Liver (tissue), 9 donors: Measurements from ENCODE around the gene TBC1D8B. TPM values are rescaled to one million over a fixed set of nuclear protein-coding genes. Genes with fewer than 3 reads are reported as not detected.

Experiments used
- DNase-seq: peaks from one replicate; pipeline ENCODE4 v3.0.0-alpha.2; 2017; ENCODE audit warnings: low spot score
- H3K27ac ChIP-seq, 2 donors: one replicate each; pipeline ENCODE4 v1.7.0; 2013; ENCODE audit warnings: inconsistent platforms in 2 of 2, low read length in 2 of 2, control low read depth in 1 of 2, low read depth in 1 of 2, mild to moderate bottlenecking in 1 of 2
- H3K27me3 ChIP-seq, 4 donors: one replicate each; pipeline versions ENCODE4 v1.6.1 to v1.7.0; 2013; ENCODE audit warnings: low read length in 3 of 4, inconsistent platforms in 1 of 4, mild to moderate bottlenecking in 1 of 4, moderate library complexity in 1 of 4; ENCODE audit not compliant: control insufficient read depth in 4 of 4, insufficient read depth in 4 of 4
- H3K36me3 ChIP-seq, 4 donors: one replicate each; pipeline versions ENCODE4 v1.6.1 to v1.7.0; 2013; ENCODE audit warnings: low read length in 3 of 4, mild to moderate bottlenecking in 3 of 4, low read depth in 1 of 4, moderate library complexity in 1 of 4; ENCODE audit not compliant: control insufficient read depth in 4 of 4, insufficient read depth in 3 of 4
- H3K4me1 ChIP-seq, 4 donors: one replicate each; pipeline versions ENCODE4 v1.6.1 to v1.7.0; 2013; ENCODE audit warnings: low read length in 3 of 4, mild to moderate bottlenecking in 3 of 4, moderate library complexity in 1 of 4; ENCODE audit not compliant: control insufficient read depth in 4 of 4, insufficient read depth in 4 of 4
- H3K4me3 ChIP-seq, 3 donors: one replicate each; pipeline versions ENCODE4 v1.6.1 to v1.7.0; 2013; ENCODE audit warnings: low read length in 3 of 3, control low read depth in 1 of 3, low read depth in 1 of 3, mild to moderate bottlenecking in 1 of 3
- H3K9ac ChIP-seq, 2 donors: one replicate each; pipeline ENCODE4 v1.7.0; 2013; ENCODE audit warnings: low read length in 2 of 2, mild to moderate bottlenecking in 2 of 2, moderate library complexity in 2 of 2, control low read depth in 1 of 2, low read depth in 1 of 2
- H3K9me3 ChIP-seq, 4 donors: one replicate each; pipeline versions ENCODE4 v1.6.1 to v1.7.0; 2013; ENCODE audit warnings: low read length in 3 of 4; ENCODE audit not compliant: control insufficient read depth in 4 of 4
- ATF3 ChIP-seq: IDR thresholded peaks from 2 replicates; pipeline ENCODE4 v1.6.1; 2016; ENCODE audit warnings: antibody characterized with exemption
- CTCF ChIP-seq: fragments of 150-350 bp; IDR thresholded peaks from 2 replicates; pipeline ENCODE4 v1.5.1; 2017; ENCODE audit warnings: improper control_type of control experiment, low read depth, low read length; ENCODE audit not compliant: missing input control
- EGR1 ChIP-seq, 2 donors: IDR thresholded peaks; 2 replicates each; pipeline ENCODE4 v1.6.1; 2016 to 2018; ENCODE audit warnings: antibody characterized with exemption in 2 of 2, low read depth in 2 of 2
- FOXA1 ChIP-seq: IDR thresholded peaks from 2 replicates; pipeline ENCODE4 v1.6.1; 2016; ENCODE audit warnings: antibody characterized with exemption
- GABPA ChIP-seq, 2 donors: IDR thresholded peaks in 1 of 2; conservative IDR thresholded peaks in 1 of 2; 2 replicates each; pipeline ENCODE4 v1.6.1; 2016; ENCODE audit warnings: antibody characterized with exemption in 2 of 2, mild to moderate bottlenecking in 1 of 2, moderate library complexity in 1 of 2
- HNF4A ChIP-seq, 2 donors: conservative IDR thresholded peaks; 2 replicates each; pipeline ENCODE4 v1.6.1; 2016; ENCODE audit warnings: antibody characterized with exemption in 2 of 2, mild to moderate bottlenecking in 2 of 2
- HNF4G ChIP-seq: IDR thresholded peaks from 2 replicates; pipeline ENCODE4 v1.6.1; 2016; ENCODE audit warnings: antibody characterized with exemption
- RAD21 ChIP-seq, 2 donors: IDR thresholded peaks; 2 replicates each; pipeline ENCODE4 v1.6.1; 2016; ENCODE audit warnings: antibody characterized with exemption in 2 of 2, mild to moderate bottlenecking in 2 of 2
- REST ChIP-seq: IDR thresholded peaks from 2 replicates; pipeline ENCODE4 v1.6.1; 2016; ENCODE audit warnings: antibody characterized with exemption, mild to moderate bottlenecking
- SP1 ChIP-seq: IDR thresholded peaks from 2 replicates; pipeline ENCODE4 v1.6.1; 2018; ENCODE audit warnings: antibody characterized with exemption, mild to moderate bottlenecking
- TAF1 ChIP-seq: conservative IDR thresholded peaks from 2 replicates; pipeline ENCODE4 v1.6.1; 2016; ENCODE audit warnings: antibody characterized with exemption, mild to moderate bottlenecking
- YY1 ChIP-seq: IDR thresholded peaks from 2 replicates; pipeline ENCODE4 v1.6.1; 2016; ENCODE audit warnings: antibody characterized with exemption, mild to moderate bottlenecking
- WGBS: extraction: QIAGEN DNeasy Blood & Tissue Kit; methylation state at CpG from one replicate; pipeline ENCODE4 v1.1.7; 2013; 5-methylcytosine and 5-hydroxymethylcytosine counted together
- polyA plus RNA-seq, 2 donors: library from polyadenylated mRNA; stranded (reverse) in 1 of 2; unstranded in 1 of 2; fragments of 200-250 nt in 1 of 2; fragments of >200 nt in 1 of 2; fragmentation: Nextera tagmentation in 1 of 2; extraction: Ambion mirVana in 1 of 2; gene quantifications; one replicate each; pipeline versions ENCODE4 v1.2.1 to v1.2.3, GENCODE V29; 2013 to 2015
- total RNA-seq, 2 donors: library from RNA; depleted of rRNA; stranded (reverse); fragments of >200 nt; gene quantifications; one replicate each; pipeline ENCODE4 v1.2.3, GENCODE V29; 2014
- donor health status: healthy.
- donor health status: healthy.
- donor health status: healthy.
- donor health status: healthy.
- donor health status: healthy.

TBC1D8B gene
- total and polyA plus RNA-seq, 4 donors = 3.7 to 12.1 (median 4.7) TPM

- no peak for TF ChIP-seq GABPA (IDR thresholded peaks at IDR 0.05 in 1 of 2, conservative IDR thresholded peaks at IDR 0.05 in 1 of 2)
- no peak for TF ChIP-seq RAD21 (IDR thresholded peaks at IDR 0.05)
- TF ChIP-seq TAF1 = no peak
- TF ChIP-seq FOXA1 = no peak
- no peak for TF ChIP-seq YY1
- TF ChIP-seq REST = no peak
- TF ChIP-seq SP1 = no peak
- no peak for TF ChIP-seq EGR1 (IDR thresholded peaks at IDR 0.05; ENCODE audit: low read depth in 2 of 2)
- no peak for TF ChIP-seq CTCF
- TF ChIP-seq HNF4A (conservative IDR thresholded peaks at IDR 0.05) = no peak
- TF ChIP-seq ATF3 = no peak
- TF ChIP-seq HNF4G = no peak
- H3K9ac ChIP-seq = no peak overlapping the region
- 80% methylated on average over 2 of the region's 2 CpGs for WGBS
- H3K4me1 ChIP-seq = no peaks in the 10 kb centered on the region
- DNase-seq = no peak
- no peaks in the 10 kb centered on the region for H3K36me3 ChIP-seq
- H3K27ac ChIP-seq = no peak overlapping the region
- H3K9me3 ChIP-seq = no peaks in the 10 kb centered on the region
- no peak overlapping the region for H3K4me3 ChIP-seq
- H3K27me3 ChIP-seq = no peaks in the 10 kb centered on the region
Measured at GRCh38 chrX:106921637-106922036, 119.2 kb downstream of the TBC1D8B start.

Other genes with a start within 250 kb of the TBC1D8B start
- gene RADX, start 190.7 kb upstream of the TBC1D8B start, total RNA-seq = 1 to 10 TPM; 1.0 to 2.3 TPM
- under 1 TPM; 0.46 to 0.88 TPM for gene RADX, start 190.7 kb upstream of the TBC1D8B start, polyA plus RNA-seq
- gene RNF128, start 76.0 kb upstream of the TBC1D8B start, total RNA-seq = 10 to 100 TPM; 47.4 to 60.4 TPM
- 10 to 100 TPM; 23.1 to 39.5 TPM for gene RNF128, start 76.0 kb upstream of the TBC1D8B start, polyA plus RNA-seq
- 1 to 10 TPM in 1 of 2 donors, not detected in 1; 1.2 TPM for gene RIPPLY1, start 100.7 kb downstream of the TBC1D8B start, total RNA-seq
- 1 to 10 TPM; 3.0 TPM for gene RIPPLY1, start 100.7 kb downstream of the TBC1D8B start, polyA plus RNA-seq
- gene CLDN2, start 117.7 kb downstream of the TBC1D8B start, total RNA-seq = 10 to 100 TPM in 1 of 2 donors, under 1 TPM in 1; 0.37 to 19.7 TPM
- gene CLDN2, start 117.7 kb downstream of the TBC1D8B start, polyA plus RNA-seq = 10 to 100 TPM; 21.7 to 25.5 TPM
- 10 to 100 TPM in 1 of 2 donors, 1 to 10 TPM in 1; 5.8 to 11.0 TPM for gene MORC4, start 197.5 kb downstream of the TBC1D8B start, total RNA-seq
- 10 to 100 TPM in 1 of 2 donors, 1 to 10 TPM in 1; 6.7 to 10.1 TPM for gene MORC4, start 197.5 kb downstream of the TBC1D8B start, polyA plus RNA-seq